HEK293 (cell line): ENCODE data around the gene CDYL2.
A peak's percentile ranks its signal among the peaks of the same experiment; 100 is the strongest.

Experiments used
- CTCF ChIA-PET: fragments of 350-600 bp; formaldehyde crosslinking; extraction: SDS; loops from one replicate; lab custom pipeline; 2021; ENCODE audit warnings: antibody characterized with exemption; lab: Yijun Ruan, JAX
- POLR2A ChIA-PET: fragments of 300-600 bp; formaldehyde crosslinking; extraction: SDS; loops from one replicate; lab custom pipeline; 2020; ENCODE audit warnings: antibody characterized with exemption, inconsistent platforms; lab: Yijun Ruan, JAX
- H3K27ac ChIP-seq: fragments of 200-500 bp; sonication (Bioruptor generic); 2 replicates; pipeline ENCODE4 v1.5.1; 2014; ENCODE audit warnings: low read depth, low read length, control low read depth, inconsistent platforms; ENCODE audit errors: extremely low read depth
- H3K36me3 ChIP-seq, 2 experiments: fragments of 200-500 bp in 1 of 2; sonication (Bioruptor generic) in 1 of 2; 1 replicate in 1 of 2; 2 replicates in 1 of 2; pipeline ENCODE4 v1.5.1; 2014 to 2017; ENCODE audit warnings: inconsistent platforms in 2 of 2, low read length in 2 of 2; ENCODE audit not compliant: control insufficient read depth in 2 of 2, insufficient read depth in 1 of 2
- H3K4me1 ChIP-seq: fragments of 200-500 bp; sonication (Bioruptor generic); 2 replicates; pipeline ENCODE4 v1.5.1; 2014; ENCODE audit warnings: mild to moderate bottlenecking, low read length, inconsistent platforms; ENCODE audit not compliant: control insufficient read depth, insufficient read depth
- H3K4me3 ChIP-seq: 2 replicates; pipeline ENCODE4 v1.5.1; 2011; ENCODE audit warnings: low read depth, mild to moderate bottlenecking, control low read depth, low read length, moderate library complexity
- H3K9me3 ChIP-seq: fragments of 200-500 bp; sonication (Bioruptor generic); 2 replicates; pipeline ENCODE4 v1.5.1; 2014; ENCODE audit warnings: low read depth, low read length, inconsistent platforms; ENCODE audit not compliant: control insufficient read depth, insufficient read depth
- EGR2 ChIP-seq: fragments of 450-650 bp; formaldehyde crosslinking; IDR thresholded peaks from 2 replicates; pipeline ENCODE4 v1.5.1; 2016; ENCODE audit warnings: low read depth, missing biosample characterization, missing genetic modification characterization
- FEZF1 ChIP-seq: fragments of 450-650 bp; formaldehyde crosslinking; IDR thresholded peaks from 2 replicates; pipeline ENCODE4 v1.5.1; 2016; ENCODE audit warnings: missing biosample characterization, missing genetic modification characterization
- HOXA7 ChIP-seq: sonication (generic); formaldehyde crosslinking; IDR thresholded peaks from 2 replicates; pipeline ENCODE4 v1.8.1; 2022; ENCODE audit warnings: missing genetic modification reagents, borderline replicate concordance
- REPIN1 ChIP-seq: fragments of 450-650 bp; formaldehyde crosslinking; IDR thresholded peaks from 2 replicates; pipeline ENCODE4 v1.5.1; 2017; ENCODE audit warnings: missing biosample characterization, missing genetic modification characterization, low read depth
- ZBTB21 ChIP-seq: fragments of 450-650 bp; formaldehyde crosslinking; IDR thresholded peaks from 2 replicates; pipeline ENCODE4 v1.5.1; 2017; ENCODE audit warnings: missing biosample characterization, missing genetic modification characterization
- ZBTB49 ChIP-seq: fragments of 450-650 bp; formaldehyde crosslinking; IDR thresholded peaks from 2 replicates; pipeline ENCODE4 v1.5.1; 2016; ENCODE audit warnings: missing biosample characterization, missing genetic modification characterization, low read depth
- ZBTB6 ChIP-seq: fragments of 450-650 bp; formaldehyde crosslinking; IDR thresholded peaks from 2 replicates; pipeline ENCODE4 v1.5.1; 2017; ENCODE audit warnings: missing biosample characterization, missing genetic modification characterization
- ZNF112 ChIP-seq: fragments of 450-650 bp; formaldehyde crosslinking; IDR thresholded peaks from 2 replicates; pipeline ENCODE4 v1.5.0; 2017; ENCODE audit warnings: missing biosample characterization, missing genetic modification characterization
- ZNF16 ChIP-seq: fragments of 450-650 bp; formaldehyde crosslinking; IDR thresholded peaks from 2 replicates; pipeline ENCODE4 v1.5.1; 2016; ENCODE audit warnings: low read depth, missing biosample characterization, missing genetic modification characterization
- ZNF174 ChIP-seq: fragments of 450-650 bp; formaldehyde crosslinking; IDR thresholded peaks from 2 replicates; pipeline ENCODE4 v1.5.0; 2017; ENCODE audit warnings: missing biosample characterization, mild to moderate bottlenecking, missing genetic modification characterization
- ZNF274 ChIP-seq, 2 experiments: fragments of 200-500 bp in 1 of 2; fragments of 450-650 bp in 1 of 2; sonication (Bioruptor generic) in 1 of 2; formaldehyde crosslinking in 1 of 2; IDR thresholded peaks; 2 replicates each; pipeline versions ENCODE4 v1.5.1 to v1.6.1; 2014 to 2016; ENCODE audit warnings: borderline replicate concordance in 1 of 2, inconsistent platforms in 1 of 2, low read length in 1 of 2, missing biosample characterization in 1 of 2, missing genetic modification characterization in 1 of 2
- ZNF350 ChIP-seq: fragments of 450-650 bp; formaldehyde crosslinking; IDR thresholded peaks from 2 replicates; pipeline ENCODE4 v1.5.0; 2017; ENCODE audit warnings: missing biosample characterization, mild to moderate bottlenecking, missing genetic modification characterization
- ZNF501 ChIP-seq: fragments of 450-650 bp; formaldehyde crosslinking; IDR thresholded peaks from 2 replicates; pipeline ENCODE4 v1.5.1; 2016; ENCODE audit warnings: missing biosample characterization, missing genetic modification characterization
- ZNF530 ChIP-seq: fragments of 450-650 bp; formaldehyde crosslinking; IDR thresholded peaks from 2 replicates; pipeline ENCODE4 v1.5.1; 2016; ENCODE audit warnings: low read depth, missing biosample characterization, missing genetic modification characterization
- ZNF623 ChIP-seq: fragments of 450-650 bp; formaldehyde crosslinking; IDR thresholded peaks from 2 replicates; pipeline ENCODE4 v1.5.1; 2016; ENCODE audit warnings: missing biosample characterization, missing genetic modification characterization
- ZNF660 ChIP-seq: fragments of 450-650 bp; IDR thresholded peaks from 2 replicates; pipeline ENCODE4 v1.5.1; 2018; ENCODE audit warnings: missing biosample characterization, mild to moderate bottlenecking, missing genetic modification characterization
- ZNF692 ChIP-seq: fragments of 450-650 bp; formaldehyde crosslinking; IDR thresholded peaks from 2 replicates; pipeline ENCODE4 v1.5.1; 2016; ENCODE audit warnings: missing biosample characterization, missing genetic modification characterization
- ZNF777 ChIP-seq: fragments of 450-650 bp; formaldehyde crosslinking; IDR thresholded peaks from 2 replicates; pipeline ENCODE4 v1.5.1; 2017; ENCODE audit warnings: missing biosample characterization, missing genetic modification characterization, borderline replicate concordance
- ZNF837 ChIP-seq: fragments of 450-650 bp; formaldehyde crosslinking; IDR thresholded peaks from 2 replicates; pipeline ENCODE4 v1.5.1; 2016; ENCODE audit warnings: missing biosample characterization, missing genetic modification characterization
- ZSCAN23 ChIP-seq: fragments of 450-650 bp; formaldehyde crosslinking; IDR thresholded peaks from 2 replicates; pipeline ENCODE4 v1.5.1; 2016; ENCODE audit warnings: missing biosample characterization, missing genetic modification characterization
- ZSCAN30 ChIP-seq: fragments of 450-650 bp; IDR thresholded peaks from 2 replicates; pipeline ENCODE4 v1.5.1; 2018; ENCODE audit warnings: missing biosample characterization, mild to moderate bottlenecking, missing genetic modification characterization, moderate library complexity

The CDYL2 gene

GRCh38 chr16:80585764-80586163, 218.6 kb downstream of the CDYL2 start (continued):
- TF ChIP-seq ZNF623 (tag by site-specific recombination): no peak
- TF ChIP-seq ZNF501: no peak
- no peak for TF ChIP-seq ZNF112 (tag by site-specific recombination)
- TF ChIP-seq ZNF174: no peak
- no peak for TF ChIP-seq ZBTB6 (tag by site-specific recombination)
- no peak for TF ChIP-seq ZNF530 (tag by site-specific recombination)
- TF ChIP-seq EGR2 (tag by site-specific recombination): no peak
- TF ChIP-seq, all 188 proteins: peak for 0

GRCh38 chr16:80583466-80583865, 220.9 kb downstream of the CDYL2 start:
- Histone ChIP-seq H3K36me3 (no peaks in the 10 kb centered on the region), H3K27ac (no peak overlapping the region), H3K4me3 (no peak overlapping the region), H3K4me1 (peaks cover 3% of the 10 kb centered on the region; the same call in 1 of the 2 replicates), H3K9me3 (no peaks in the 10 kb centered on the region)
- CTCF ChIA-PET: interaction anchor here (1.1 kb wide), 1 partner anchor 9 kb away, joined by 4 read pairs; no protein-coding TSS in a partner anchor
- POLR2A ChIA-PET: no interaction called here
- TF ChIP-seq ZSCAN30 (tag by site-specific recombination) (no peak), ZBTB49 (no peak), ZBTB21 (no peak), ZNF274 (IDR thresholded peaks at IDR 0.05; ENCODE audit: low read length) (no peak), ZNF274 (tag by site-specific recombination; IDR thresholded peaks at IDR 0.05; ENCODE audit: borderline replicate concordance) (no peak), ZNF660 (tag by site-specific recombination) (no peak)

- no peak overlapping the region for H3K27ac ChIP-seq
- CTCF ChIA-PET: interaction anchor here (0.6 kb wide), 1 partner anchor 52 kb away, joined by 3 read pairs; no protein-coding TSS in a partner anchor
- H3K9me3 ChIP-seq: no peaks in the 10 kb centered on the region
- H3K4me3 ChIP-seq: no peak overlapping the region
- POLR2A ChIA-PET: no interaction called here
- H3K4me1 ChIP-seq: peaks cover 7% of the 10 kb centered on the region
- no peaks in the 10 kb centered on the region for H3K36me3 ChIP-seq
- TF ChIP-seq ZNF350 (tag by site-specific recombination): no peak
- no peak for TF ChIP-seq ZSCAN23 (tag by site-specific recombination)
Observed at GRCh38 chr16:80580109-80580832, 224.1 kb downstream of the CDYL2 start.

- H3K36me3 ChIP-seq: no peaks in the 10 kb centered on the region
- no peak overlapping the region for H3K4me3 ChIP-seq
- H3K4me1 ChIP-seq: peaks cover 18% of the 10 kb centered on the region
- H3K9me3 ChIP-seq: no peaks in the 10 kb centered on the region
- no peak for TF ChIP-seq REPIN1
- TF ChIP-seq ZNF692 (tag by site-specific recombination): peak; percentile 17; the same call in 1 of the 2 replicates
- TF ChIP-seq ZNF16 (tag by site-specific recombination): no peak
- no peak for TF ChIP-seq HOXA7
- TF ChIP-seq ZNF837 (tag by site-specific recombination): no peak
- no peak for TF ChIP-seq ZNF777 (tag by site-specific recombination)
- peak; percentile 54 for TF ChIP-seq FEZF1 (tag by site-specific recombination)
- no peak overlapping the region for H3K27ac ChIP-seq
- POLR2A ChIA-PET: no interaction called here
- CTCF ChIA-PET: no interaction called here
Observed at GRCh38 chr16:80577485-80578280, 226.7 kb downstream of the CDYL2 start.
